A549 treated with CORT108297 at 1 μM for 4 hours (cell line): ENCODE results near the gene ZNF260. TPM values are rescaled to one million over a fixed set of nuclear protein-coding genes. Genes with fewer than 3 reads are reported as not detected.

ENCODE experiments used
- total RNA-seq: library from RNA; stranded (reverse); fragments of 200-300 nt; extraction: Qiagen RNA extraction; gene quantifications from 5 replicates; pipeline ENCODE4 v1.2.3, GENCODE V29; 2022

Gene ZNF260
- total RNA-seq: 6.0 to 12.6 TPM (median 7.0 TPM) in 5 replicates

DNA sequence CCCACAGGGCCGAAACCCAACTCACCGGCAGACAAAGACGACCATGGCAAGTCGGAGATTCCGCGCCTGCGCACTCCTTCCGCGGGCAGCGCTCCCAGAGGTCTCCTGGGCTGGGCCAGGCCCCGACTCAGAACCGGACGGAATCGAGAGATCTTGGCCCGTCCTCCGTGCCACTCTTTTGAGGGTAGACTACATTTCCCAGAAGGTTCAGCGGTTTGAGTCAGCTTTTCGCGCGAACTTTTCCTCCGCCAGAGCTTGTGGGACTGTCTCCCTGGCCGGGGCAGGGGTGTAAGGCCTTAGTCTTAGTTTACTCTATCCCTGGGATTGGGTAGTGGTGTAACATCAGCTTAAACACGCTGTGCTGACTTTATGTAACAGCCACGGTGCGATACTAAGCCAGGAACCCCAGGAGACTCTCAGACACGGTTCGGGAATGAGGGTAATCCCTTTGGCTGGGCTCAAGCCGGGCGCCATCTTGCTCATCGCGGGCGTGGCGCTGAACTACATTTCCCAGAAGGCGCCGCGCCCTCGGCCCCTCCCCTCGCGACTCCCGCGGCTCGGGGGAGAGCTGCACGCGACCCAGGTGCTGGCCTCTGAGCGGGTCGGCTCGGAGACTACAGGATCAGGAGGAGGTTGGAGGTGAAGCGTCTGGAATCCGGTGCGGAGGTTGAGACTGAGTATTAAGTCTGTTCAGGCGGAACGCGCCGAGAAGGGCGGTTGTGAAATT lies at the start of gene ZNF260:
TSS of gene ZNF260 (minus strand) at position 78 of the 727 bp plus-strand sequence. CDS start 13,033 bp downstream, outside the sequence.

DNA sequence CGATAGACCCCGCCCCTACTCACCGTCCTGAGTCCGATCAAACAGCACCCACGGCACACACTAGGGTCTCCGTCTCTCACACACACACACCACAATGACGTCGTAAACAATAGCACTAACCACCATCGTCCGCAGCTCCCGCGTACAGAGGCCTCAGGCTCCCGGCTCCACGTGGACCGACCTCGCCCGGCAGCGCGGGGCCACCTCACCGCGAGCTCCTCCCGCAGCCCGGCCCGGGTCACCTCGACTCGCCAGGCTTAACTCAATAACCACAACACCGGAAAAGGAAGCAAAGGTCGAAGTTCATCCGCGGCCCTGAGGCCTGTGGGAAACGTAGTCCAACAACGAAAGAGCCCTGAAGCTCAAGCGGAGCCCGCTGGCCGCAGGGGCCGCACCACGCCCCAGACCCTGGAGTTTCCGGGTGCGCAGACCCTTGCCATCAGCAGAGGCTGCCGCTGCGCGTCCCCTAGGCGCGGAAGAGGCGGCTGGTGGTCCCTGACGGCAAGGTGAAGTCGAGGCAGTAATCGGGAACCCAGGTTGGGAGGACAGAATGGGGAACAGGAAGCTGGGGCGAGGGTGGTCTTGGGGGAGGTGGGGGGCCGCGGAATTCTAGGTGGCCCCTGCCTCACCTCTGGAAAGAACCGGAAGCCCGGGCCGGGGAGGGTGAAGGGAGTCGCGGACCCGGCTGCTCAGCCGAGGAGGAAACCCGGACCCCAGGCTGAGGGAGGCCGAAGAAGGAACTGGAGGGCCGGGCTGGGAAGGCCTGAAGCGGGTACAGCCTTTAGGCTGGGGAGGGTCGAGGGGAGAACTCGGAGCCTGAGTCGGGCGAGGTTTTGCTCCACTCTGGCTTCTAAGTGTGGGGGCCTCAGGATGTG lies 45.2 kb upstream of the ZNF260 start, which contains the start of gene ZNF529:
TSS of gene ZNF529 (minus strand) at position 273 of the 875 bp plus-strand sequence. CDS start 946 bp downstream, outside the sequence.

DNA sequence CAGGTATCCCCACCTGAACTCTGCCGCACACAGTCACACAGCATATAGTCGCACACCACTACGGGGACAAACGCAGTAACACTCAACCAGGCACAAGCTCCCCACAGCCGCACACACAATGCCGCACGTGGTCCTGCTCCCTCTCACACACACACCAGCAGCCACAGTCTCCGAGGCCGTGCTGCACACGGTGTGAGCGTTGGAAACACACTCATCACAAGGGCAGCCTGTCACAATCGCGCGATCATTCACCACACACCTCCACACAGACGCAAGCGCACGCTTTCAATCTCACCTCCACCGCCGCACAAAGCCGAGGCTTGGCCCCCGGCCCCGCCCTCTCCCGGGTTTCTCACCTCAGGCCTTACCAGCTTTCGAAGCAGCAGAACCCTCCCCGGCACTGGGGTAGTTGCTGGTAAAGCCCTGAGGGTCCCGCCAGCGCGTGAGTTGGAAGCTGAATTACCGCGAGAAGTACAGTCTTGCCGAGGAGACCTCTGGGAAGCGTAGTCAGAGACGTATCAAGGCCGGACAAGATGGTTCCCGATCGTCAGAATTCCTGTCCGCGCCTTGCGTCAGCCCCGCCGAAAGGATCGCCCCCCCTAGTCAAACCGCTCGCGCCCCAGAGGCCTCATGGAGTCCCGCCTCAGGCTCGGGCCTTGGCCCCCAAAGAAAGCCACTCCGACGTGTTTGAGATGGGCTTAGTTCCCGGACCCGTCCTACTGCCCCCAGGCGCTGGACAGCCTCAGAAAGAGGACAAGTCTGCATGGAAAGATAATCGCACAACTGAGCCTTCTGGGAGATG lies 38.8 kb downstream of the ZNF260 start, which contains the start of gene ZNF566:
TSS of gene ZNF566 (minus strand) at position 444 of the 802 bp plus-strand sequence. CDS start 13,004 bp downstream, outside the sequence.

Other genes with a start within 250 kb of the ZNF260 start
- gene ZFP14, start 149.1 kb downstream of the ZNF260 start, total RNA-seq: 1.9 to 2.7 TPM (median 2.4 TPM) in 5 replicates
- gene ZFP82, start 109.6 kb downstream of the ZNF260 start, total RNA-seq: 1.8 to 2.4 TPM (median 1.9 TPM) in 5 replicates
- 7.4 to 9.7 TPM (median 8.6 TPM) in 5 replicates for gene ZNF566, start 38.7 kb downstream of the ZNF260 start, total RNA-seq
- gene ZNF529, start 45.0 kb upstream of the ZNF260 start, total RNA-seq: 2.5 to 3.0 TPM (median 2.6 TPM) in 5 replicates
- gene ZNF382, start 77.0 kb upstream of the ZNF260 start, total RNA-seq: 0.11 to 0.12 TPM in 2 of 5 replicates, not detected in the others
- 5.2 to 9.6 TPM (median 7.7 TPM) in 5 replicates for gene ZNF461, start 138.6 kb upstream of the ZNF260 start, total RNA-seq
- gene ZNF567, start 159.3 kb upstream of the ZNF260 start, total RNA-seq: 7.5 to 10.2 TPM (median 8.5 TPM) in 5 replicates
- gene ZNF850, start 244.5 kb upstream of the ZNF260 start, total RNA-seq: 0.29 to 1.0 TPM (median 0.68 TPM) in 5 replicates